ENCODE data around the gene MUC2. TPM values are rescaled to one million over a fixed set of nuclear protein-coding genes. Genes with fewer than 3 reads are reported as not detected.

MUC2 gene
- total and polyA plus RNA-seq, 2 donors (not counting 1 experiment from before 2014, with no cell fraction given), result not detected

DNA sequence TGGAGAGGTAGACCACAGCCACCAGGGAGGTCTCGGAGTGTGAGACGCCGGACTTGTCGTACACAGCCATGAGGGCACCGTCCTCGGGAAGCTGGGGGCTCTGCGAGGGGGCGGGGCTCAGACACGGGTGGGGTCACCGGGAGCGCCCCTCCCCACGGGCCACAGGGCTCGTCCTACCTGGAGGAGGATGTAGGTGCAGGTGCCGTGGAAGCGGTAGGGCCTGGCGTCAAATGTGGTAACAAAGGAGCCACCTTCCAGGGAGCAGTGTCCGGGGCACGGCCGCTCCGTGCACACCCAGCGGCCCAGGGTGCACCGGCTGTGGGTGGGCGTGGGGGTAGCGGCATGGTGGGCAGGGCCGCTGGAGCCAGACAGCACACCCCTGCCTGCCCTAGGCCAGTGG lies 45.6 kb upstream of the MUC2 start:
- no peak for TF ChIP-seq EZH2 (IDR thresholded peaks at IDR 0.05; ENCODE audit: borderline replicate concordance, insufficient read depth, low read depth, low read length, poor library complexity, severe bottlenecking)
- TF ChIP-seq, protein P1, sequence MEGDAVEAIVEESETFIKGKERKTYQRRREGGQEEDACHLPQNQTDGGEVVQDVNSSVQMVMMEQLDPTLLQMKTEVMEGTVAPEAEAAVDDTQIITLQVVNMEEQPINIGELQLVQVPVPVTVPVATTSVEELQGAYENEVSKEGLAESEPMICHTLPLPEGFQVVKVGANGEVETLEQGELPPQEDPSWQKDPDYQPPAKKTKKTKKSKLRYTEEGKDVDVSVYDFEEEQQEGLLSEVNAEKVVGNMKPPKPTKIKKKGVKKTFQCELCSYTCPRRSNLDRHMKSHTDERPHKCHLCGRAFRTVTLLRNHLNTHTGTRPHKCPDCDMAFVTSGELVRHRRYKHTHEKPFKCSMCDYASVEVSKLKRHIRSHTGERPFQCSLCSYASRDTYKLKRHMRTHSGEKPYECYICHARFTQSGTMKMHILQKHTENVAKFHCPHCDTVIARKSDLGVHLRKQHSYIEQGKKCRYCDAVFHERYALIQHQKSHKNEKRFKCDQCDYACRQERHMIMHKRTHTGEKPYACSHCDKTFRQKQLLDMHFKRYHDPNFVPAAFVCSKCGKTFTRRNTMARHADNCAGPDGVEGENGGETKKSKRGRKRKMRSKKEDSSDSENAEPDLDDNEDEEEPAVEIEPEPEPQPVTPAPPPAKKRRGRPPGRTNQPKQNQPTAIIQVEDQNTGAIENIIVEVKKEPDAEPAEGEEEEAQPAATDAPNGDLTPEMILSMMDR (IDR thresholded peaks at IDR 0.05), result no peak
- CTCF ChIA-PET, result no interaction called here
- POLR2A ChIA-PET, result no interaction called here

DNA sequence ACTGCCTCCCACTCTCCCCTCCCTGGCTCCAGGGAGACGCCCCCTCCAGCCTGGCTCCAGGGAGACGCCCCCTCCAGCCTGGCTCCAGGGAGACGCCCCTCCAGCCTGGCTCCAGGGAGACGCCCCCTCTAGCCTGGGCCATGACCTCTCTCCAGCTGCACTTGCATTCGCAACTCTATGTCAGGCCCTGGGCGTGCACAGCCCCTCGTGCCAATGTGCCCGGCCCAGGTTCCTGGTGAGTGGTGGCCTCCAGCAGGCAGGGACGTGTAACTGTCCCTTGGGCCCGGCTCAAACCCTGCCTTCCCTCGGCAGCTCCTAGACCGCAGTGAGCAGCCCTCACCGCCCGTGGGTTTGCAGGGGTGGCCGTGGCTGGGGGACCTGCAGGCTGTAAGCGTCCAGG lies 45.0 kb upstream of the MUC2 start:
- H3K79me2 ChIP-seq (ENCODE audit: control insufficient read depth, insufficient read depth, low read length), result no peaks in the 10 kb centered on the region
- intact Hi-C loops (cut with micrococcal nuclease), result no loop called here
- H2AFZ ChIP-seq (ENCODE audit: insufficient read depth, low read depth, low read length, poor library complexity, severe bottlenecking), result no peak overlapping the region
- ATAC-seq (ENCODE audit: low read depth) (no peak), DNase-seq (no peak)
- H3K27me3 Mint-ChIP-seq, result no peaks in the 10 kb centered on the region
- POLR2A ChIA-PET, result no interaction called here
- no peak overlapping the region for H3K9ac ChIP-seq (ENCODE audit: low read length)
- H3K4me1 ChIP-seq (ENCODE audit: control insufficient read depth in 2 of 2, insufficient read depth in 2 of 2, low read length in 2 of 2), result no peaks in the 10 kb centered on the region
- H3K4me1 Mint-ChIP-seq, result no peaks in the 10 kb centered on the region
- no peak overlapping the region for H3K27ac Mint-ChIP-seq
- TF ChIP-seq, protein P1 (IDR thresholded peaks at IDR 0.05), result no peak
- no peak for TF ChIP-seq EZH2 (IDR thresholded peaks at IDR 0.05; ENCODE audit: borderline replicate concordance, insufficient read depth, low read depth, low read length, poor library complexity, severe bottlenecking)
- H3K27ac ChIP-seq (ENCODE audit: low read length in 2 of 2), result no peak overlapping the region
- CTCF ChIA-PET, result no interaction called here
- no peak overlapping the region for H3K4me3 Mint-ChIP-seq
- H3K36me3 ChIP-seq (replicated peaks in 1 of 2; ENCODE audit: control extremely low read depth in 1 of 2, control insufficient read depth in 1 of 2, extremely low read depth in 1 of 2, insufficient read depth in 2 of 2, low read length in 1 of 2), result no peaks in the 10 kb centered on the region
- no peak overlapping the region for H3K4me2 ChIP-seq (replicated peaks; ENCODE audit: low read depth, low read length, poor library complexity, severe bottlenecking)
- no peaks in the 10 kb centered on the region for H3K9me3 ChIP-seq (ENCODE audit: control extremely low read depth in 1 of 3, control insufficient read depth in 2 of 3, insufficient read depth in 1 of 3, low read length in 2 of 3)
- H3K4me3 ChIP-seq (ENCODE audit: control extremely low read depth in 1 of 5, extremely low read depth in 1 of 5, insufficient read depth in 1 of 5, low read depth in 2 of 5, low read length in 4 of 5), result no peak overlapping the region
- no peaks in the 10 kb centered on the region for H4K20me1 ChIP-seq (ENCODE audit: control insufficient read depth, insufficient read depth, low read length, poor library complexity, severe bottlenecking)
- 72% methylated on average over 16 of the region's 16 CpGs for WGBS (ENCODE audit: insufficient coverage)
- H3K27me3 ChIP-seq (replicated peaks in 1 of 4; ENCODE audit: control extremely low read depth in 1 of 4, control insufficient read depth in 3 of 4, insufficient read depth in 4 of 4, low read length in 3 of 4), result no peaks in the 10 kb centered on the region
- no peaks in the 10 kb centered on the region for H3K9me3 Mint-ChIP-seq (ENCODE audit: insufficient read depth)

More for the DNA sequence above, 45.6 kb upstream of the MUC2 start:
- H3K9me3 ChIP-seq (ENCODE audit: control extremely low read depth in 1 of 3, control insufficient read depth in 2 of 3, insufficient read depth in 1 of 3, low read length in 2 of 3), result no peaks in the 10 kb centered on the region
- no peak for DNase-seq
- H2AFZ ChIP-seq (ENCODE audit: insufficient read depth, low read depth, low read length, poor library complexity, severe bottlenecking), result no peak overlapping the region
- H3K4me1 ChIP-seq (ENCODE audit: control insufficient read depth in 2 of 2, insufficient read depth in 2 of 2, low read length in 2 of 2), result no peaks in the 10 kb centered on the region
- WGBS (ENCODE audit: insufficient coverage), result 90% methylated on average over 25 of the region's 25 CpGs
- no peak overlapping the region for H3K27ac ChIP-seq (ENCODE audit: low read length in 2 of 2)
- no peak overlapping the region for H3K27ac Mint-ChIP-seq
- no peak overlapping the region for H3K4me2 ChIP-seq (replicated peaks; ENCODE audit: low read depth, low read length, poor library complexity, severe bottlenecking)
- no peaks in the 10 kb centered on the region for H4K20me1 ChIP-seq (ENCODE audit: control insufficient read depth, insufficient read depth, low read length, poor library complexity, severe bottlenecking)
- H3K36me3 ChIP-seq (replicated peaks in 1 of 2; ENCODE audit: control extremely low read depth in 1 of 2, control insufficient read depth in 1 of 2, extremely low read depth in 1 of 2, insufficient read depth in 2 of 2, low read length in 1 of 2), result no peaks in the 10 kb centered on the region
- no peaks in the 10 kb centered on the region for H3K4me1 Mint-ChIP-seq
- H3K79me2 ChIP-seq (ENCODE audit: control insufficient read depth, insufficient read depth, low read length), result no peaks in the 10 kb centered on the region
- no peak overlapping the region for H3K4me3 Mint-ChIP-seq
- no peak overlapping the region for H3K9ac ChIP-seq (ENCODE audit: low read length)
- H3K4me3 ChIP-seq (ENCODE audit: control extremely low read depth in 1 of 5, extremely low read depth in 1 of 5, insufficient read depth in 1 of 5, low read depth in 2 of 5, low read length in 4 of 5), result no peak overlapping the region
- H3K27me3 Mint-ChIP-seq, result no peaks in the 10 kb centered on the region
- ATAC-seq (ENCODE audit: low read depth), result no peak
- no peaks in the 10 kb centered on the region for H3K9me3 Mint-ChIP-seq (ENCODE audit: insufficient read depth)
- H3K27me3 ChIP-seq (replicated peaks in 1 of 4; ENCODE audit: control extremely low read depth in 1 of 4, control insufficient read depth in 3 of 4, insufficient read depth in 4 of 4, low read length in 3 of 4), result no peaks in the 10 kb centered on the region
- intact Hi-C loops (cut with micrococcal nuclease), result no loop called here
